Measurements from ENCODE around the gene FOSL2.

FOSL2 gene

GRCh38 chr2:28363686-28364280 lies 28.9 kb upstream of the FOSL2 start:
- TF ChIP-seq EZH2phosphoT487 (IDR thresholded peaks at IDR 0.05; ENCODE audit: borderline replicate concordance) (no peak), CTCF (conservative IDR thresholded peaks at IDR 0.05; ENCODE audit: low read length) (no peak)
- H3K4me3 ChIP-seq (ENCODE audit: low read length, poor library complexity, severe bottlenecking) = no peak overlapping the region
- no peaks in the 10 kb centered on the region for H3K9me3 ChIP-seq (ENCODE audit: insufficient read depth, low read depth, low read length)
- H3K79me2 ChIP-seq (ENCODE audit: insufficient read depth, low read length) = peaks cover 17% of the 10 kb centered on the region; the same call in 1 of the 2 replicates
- no peaks in the 10 kb centered on the region for H3K9me2 ChIP-seq (replicated peaks; ENCODE audit: low read depth, low read length)
- no peak overlapping the region for H2AFZ ChIP-seq (ENCODE audit: low read length)
- no peaks in the 10 kb centered on the region for H3K27me3 ChIP-seq (ENCODE audit: insufficient read depth, low read length, poor library complexity, severe bottlenecking)
- peaks cover 94% of the 10 kb centered on the region for H3K4me1 ChIP-seq (ENCODE audit: insufficient read depth, low read length, poor library complexity, severe bottlenecking)
- no peak overlapping the region for H3K4me2 ChIP-seq (ENCODE audit: low read depth, low read length, poor library complexity, severe bottlenecking)
- H3K36me3 ChIP-seq (ENCODE audit: insufficient read depth, low read length) = no peaks in the 10 kb centered on the region
- H3F3A ChIP-seq (ENCODE audit: low read depth) = peaks cover 11% of the 10 kb centered on the region; the same call in 1 of the 2 replicates
- peak overlapping the region; percentile 78 for H3K9ac ChIP-seq (ENCODE audit: low read depth, low read length, poor library complexity, severe bottlenecking)
- H4K20me1 ChIP-seq (ENCODE audit: insufficient read depth, low read length, poor library complexity, severe bottlenecking) = no peaks in the 10 kb centered on the region

- Histone ChIP-seq H3K9me2 (replicated peaks; ENCODE audit: low read depth, low read length) (no peaks in the 10 kb centered on the region), H4K20me1 (ENCODE audit: insufficient read depth, low read length, poor library complexity, severe bottlenecking) (no peaks in the 10 kb centered on the region), H3K27me3 (ENCODE audit: insufficient read depth, low read length, poor library complexity, severe bottlenecking) (no peaks in the 10 kb centered on the region), H3K4me1 (ENCODE audit: insufficient read depth, low read length, poor library complexity, severe bottlenecking) (peaks cover 95% of the 10 kb centered on the region), H3K36me3 (ENCODE audit: insufficient read depth, low read length) (no peaks in the 10 kb centered on the region), H3K9ac (ENCODE audit: low read depth, low read length, poor library complexity, severe bottlenecking) (peak overlapping the region; percentile 78), H2AFZ (ENCODE audit: low read length) (no peak overlapping the region), H3K79me2 (ENCODE audit: insufficient read depth, low read length) (peaks cover 17% of the 10 kb centered on the region; the same call in 1 of the 2 replicates), H3F3A (ENCODE audit: low read depth) (peaks cover 11% of the 10 kb centered on the region; the same call in 1 of the 2 replicates), H3K9me3 (ENCODE audit: insufficient read depth, low read depth, low read length) (no peaks in the 10 kb centered on the region), H3K4me3 (ENCODE audit: low read length, poor library complexity, severe bottlenecking) (no peak overlapping the region), H3K4me2 (ENCODE audit: low read depth, low read length, poor library complexity, severe bottlenecking) (peak overlapping the region; percentile 80)
- TF ChIP-seq CTCF (conservative IDR thresholded peaks at IDR 0.05; ENCODE audit: low read length) = no peak
These were observed 28.0 kb upstream of the FOSL2 start for GRCh38 chr2:28364610-28365009.

DNA sequence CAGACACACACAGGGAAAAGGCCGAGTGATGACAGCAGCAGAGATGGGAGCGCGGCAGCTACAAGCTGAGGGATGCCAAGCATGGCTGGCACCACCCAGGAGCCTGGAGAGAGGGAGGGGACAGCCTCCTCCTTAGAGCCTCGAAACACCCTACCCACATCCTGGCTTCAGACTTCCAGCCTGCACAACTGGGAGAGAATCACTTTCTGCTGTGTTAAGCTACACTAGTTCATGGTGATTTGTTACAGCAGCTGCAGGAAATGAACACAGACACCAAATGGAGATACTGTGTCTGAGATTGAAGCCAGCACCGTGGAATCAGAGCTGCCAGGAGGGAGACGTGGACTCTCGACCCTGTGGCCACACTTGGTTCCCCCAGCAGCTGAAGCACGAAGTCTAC lies 27.5 kb upstream of the FOSL2 start:
- Histone ChIP-seq H3K4me1 (ENCODE audit: insufficient read depth, low read length, poor library complexity, severe bottlenecking) (peaks cover 94% of the 10 kb centered on the region), H3K4me2 (ENCODE audit: low read depth, low read length, poor library complexity, severe bottlenecking) (peak overlapping the region; percentile 80), H2AFZ (ENCODE audit: low read length) (no peak overlapping the region), H3K36me3 (ENCODE audit: insufficient read depth, low read length) (no peaks in the 10 kb centered on the region), H3K9ac (ENCODE audit: low read depth, low read length, poor library complexity, severe bottlenecking) (peak overlapping the region; percentile 78), H4K20me1 (ENCODE audit: insufficient read depth, low read length, poor library complexity, severe bottlenecking) (no peaks in the 10 kb centered on the region), H3F3A (ENCODE audit: low read depth) (peaks cover 11% of the 10 kb centered on the region; the same call in 1 of the 2 replicates), H3K9me2 (replicated peaks; ENCODE audit: low read depth, low read length) (no peaks in the 10 kb centered on the region), H3K4me3 (ENCODE audit: low read length, poor library complexity, severe bottlenecking) (peak overlapping the region; percentile 64), H3K79me2 (ENCODE audit: insufficient read depth, low read length) (peaks cover 17% of the 10 kb centered on the region; the same call in 1 of the 2 replicates), H3K9me3 (ENCODE audit: insufficient read depth, low read depth, low read length) (no peaks in the 10 kb centered on the region), H3K27me3 (ENCODE audit: insufficient read depth, low read length, poor library complexity, severe bottlenecking) (no peaks in the 10 kb centered on the region)
- TF ChIP-seq EZH2phosphoT487 (IDR thresholded peaks at IDR 0.05; ENCODE audit: borderline replicate concordance) (no peak), CTCF (conservative IDR thresholded peaks at IDR 0.05; ENCODE audit: low read length) (no peak)

Data from Loucy (cell line).